T-helper 1 cell treated with Interleukin-12 subunit alpha and Interleukin-12 subunit beta and Interleukin-4 antibody, amounts not matched to agents 30 μg/mL and 1 μg/mL, for 36 hours (primary cell): Measurements from ENCODE around the gene SHOX.
A peak's percentile ranks its signal among the peaks of the same experiment; 100 is the strongest.
"Not testable (repeated sequence)": the region's sequence is repeated elsewhere in the genome, so short reads cannot be mapped to it uniquely, and the experiment has no call there.

ENCODE experiments used
- H3K27ac Mint-ChIP-seq: one replicate; pipeline ENCODE4 v1.8.0; 2021; ENCODE audit warnings: mild to moderate bottlenecking, mixed read lengths
- H3K27me3 Mint-ChIP-seq: one replicate; pipeline ENCODE4 v1.8.0; 2021; ENCODE audit warnings: low read depth, mixed read lengths
- H3K36me3 Mint-ChIP-seq: one replicate; pipeline ENCODE4 v1.8.0; 2021; ENCODE audit warnings: low read depth, mixed read lengths
- H3K4me1 Mint-ChIP-seq: one replicate; pipeline ENCODE4 v1.8.0; 2021; ENCODE audit warnings: low read depth, mixed read lengths
- H3K4me3 Mint-ChIP-seq: one replicate; pipeline ENCODE4 v1.8.0; 2021; ENCODE audit warnings: mild to moderate bottlenecking, moderate library complexity, mixed read lengths
- H3K9me3 Mint-ChIP-seq: one replicate; pipeline ENCODE4 v1.8.0; 2021; ENCODE audit warnings: mixed read lengths

Gene SHOX

DNA sequence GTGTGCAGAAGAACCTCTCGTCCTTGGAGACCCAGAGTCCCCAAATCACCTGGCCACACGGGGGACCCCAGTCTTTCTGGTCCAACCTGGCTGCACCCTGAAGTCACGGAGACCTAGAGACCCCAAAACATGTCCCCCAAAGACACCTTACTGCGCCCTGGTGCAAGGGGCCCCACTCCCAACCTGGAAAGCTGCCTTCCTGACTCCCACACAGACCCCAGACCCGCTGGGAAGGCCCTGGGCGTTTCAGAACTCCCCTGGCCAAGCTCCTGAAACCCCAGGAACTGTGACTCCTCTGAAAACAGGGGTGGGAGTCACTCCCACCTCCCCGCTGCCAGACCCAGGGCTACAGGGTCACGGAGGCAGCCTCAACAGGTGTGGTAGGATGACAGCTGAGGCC, 12.7 kb upstream of the SHOX start:
- no peaks in the 10 kb centered on the region for H3K36me3 Mint-ChIP-seq
- no peaks in the 10 kb centered on the region for H3K4me1 Mint-ChIP-seq
- H3K9me3 Mint-ChIP-seq: peaks cover 19% of the 10 kb centered on the region
- H3K27me3 Mint-ChIP-seq: peaks cover 30% of the 10 kb centered on the region
- H3K4me3 Mint-ChIP-seq: no peak overlapping the region
- H3K27ac Mint-ChIP-seq: peak overlapping the region; percentile 68

DNA sequence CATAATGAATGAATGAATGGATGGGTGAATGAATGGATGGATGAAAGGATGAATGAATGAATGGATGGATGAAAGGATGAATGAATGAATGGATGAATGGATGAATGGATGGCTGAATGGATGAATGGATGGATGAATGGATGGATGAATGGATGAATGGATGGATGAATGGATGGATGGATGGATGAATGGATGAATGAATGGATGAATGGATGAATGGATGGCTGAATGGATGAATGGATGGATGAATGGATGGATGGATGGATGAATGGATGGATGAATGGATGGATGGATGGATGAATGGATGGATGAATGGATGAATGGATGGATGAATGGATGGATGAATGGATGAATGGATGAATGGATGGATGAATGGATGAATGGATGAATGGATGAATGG, 12.3 kb upstream of the SHOX start:
- not testable (repeated sequence) for H3K36me3 Mint-ChIP-seq, H3K4me1 Mint-ChIP-seq, H3K4me3 Mint-ChIP-seq
- H3K27ac Mint-ChIP-seq: peak overlapping the region; percentile 68
- H3K27me3 Mint-ChIP-seq: peaks cover 34% of the 10 kb centered on the region
- peaks cover 14% of the 10 kb centered on the region for H3K9me3 Mint-ChIP-seq

DNA sequence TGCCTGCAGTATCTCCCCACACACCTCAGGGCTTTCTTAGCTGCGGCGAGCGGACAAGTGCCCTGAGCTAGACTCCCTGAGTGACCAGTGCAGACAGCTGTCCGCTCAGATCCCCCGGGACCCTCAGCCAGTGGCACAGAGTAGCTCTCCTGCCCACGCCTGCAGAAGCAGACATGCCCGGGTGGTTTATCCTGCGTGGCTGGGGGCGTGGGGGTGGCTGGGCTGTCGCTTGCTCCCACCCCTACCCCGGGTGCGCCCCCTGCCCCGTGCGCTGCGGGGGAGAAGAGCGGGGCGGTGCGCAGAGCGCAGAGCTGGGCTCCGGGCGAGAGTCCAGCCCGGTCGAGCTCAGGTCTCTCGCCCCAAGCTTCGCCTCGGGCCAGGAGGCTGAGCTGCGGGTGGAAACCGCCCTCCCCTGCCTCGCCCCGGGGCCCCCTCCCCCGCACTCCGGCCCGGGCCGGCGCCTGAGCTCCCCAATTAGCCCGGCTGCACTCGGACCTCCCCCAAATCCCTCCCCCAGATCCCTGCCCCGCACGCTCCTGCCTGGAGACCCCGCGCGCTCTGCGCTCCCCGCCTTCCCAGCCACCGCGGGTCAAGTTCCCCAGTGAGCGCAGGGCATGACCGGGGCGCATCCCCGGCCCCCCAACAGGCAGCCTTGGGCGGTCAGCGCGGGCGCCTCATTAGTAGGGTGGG, 11.7 kb upstream of the SHOX start:
- Mint-ChIP-seq H3K27ac (no peak overlapping the region), H3K27me3 (peaks cover 37% of the 10 kb centered on the region)

DNA sequence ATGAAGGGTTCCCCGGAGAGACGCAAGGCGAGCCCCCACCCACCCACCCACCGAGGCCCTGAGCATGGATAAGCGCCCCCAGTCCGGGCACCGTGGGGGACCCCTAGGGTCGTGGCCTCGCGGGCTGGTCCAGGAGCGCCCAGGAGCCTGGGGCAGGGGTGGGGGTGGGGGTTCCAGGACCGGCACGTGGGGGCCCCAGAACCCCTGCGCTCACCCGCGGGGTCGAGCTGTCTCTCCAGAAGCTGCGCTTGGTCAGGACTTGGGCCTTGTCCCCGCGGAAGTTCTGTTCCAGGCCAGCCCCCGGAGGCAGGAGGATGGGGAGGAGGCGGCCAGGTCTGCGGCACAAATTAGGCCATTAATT, 11.2 kb upstream of the SHOX start:
- Mint-ChIP-seq H3K4me3 (no peak overlapping the region), H3K9me3 (peaks cover 8% of the 10 kb centered on the region), H3K4me1 (peaks cover 4% of the 10 kb centered on the region), H3K27ac (no peak overlapping the region), H3K27me3 (peaks cover 40% of the 10 kb centered on the region), H3K36me3 (no peaks in the 10 kb centered on the region)

More for the DNA sequence above, 11.7 kb upstream of the SHOX start:
- Mint-ChIP-seq H3K4me3 (no peak overlapping the region), H3K4me1 (peaks cover 4% of the 10 kb centered on the region), H3K9me3 (peaks cover 13% of the 10 kb centered on the region), H3K36me3 (no peaks in the 10 kb centered on the region)

DNA sequence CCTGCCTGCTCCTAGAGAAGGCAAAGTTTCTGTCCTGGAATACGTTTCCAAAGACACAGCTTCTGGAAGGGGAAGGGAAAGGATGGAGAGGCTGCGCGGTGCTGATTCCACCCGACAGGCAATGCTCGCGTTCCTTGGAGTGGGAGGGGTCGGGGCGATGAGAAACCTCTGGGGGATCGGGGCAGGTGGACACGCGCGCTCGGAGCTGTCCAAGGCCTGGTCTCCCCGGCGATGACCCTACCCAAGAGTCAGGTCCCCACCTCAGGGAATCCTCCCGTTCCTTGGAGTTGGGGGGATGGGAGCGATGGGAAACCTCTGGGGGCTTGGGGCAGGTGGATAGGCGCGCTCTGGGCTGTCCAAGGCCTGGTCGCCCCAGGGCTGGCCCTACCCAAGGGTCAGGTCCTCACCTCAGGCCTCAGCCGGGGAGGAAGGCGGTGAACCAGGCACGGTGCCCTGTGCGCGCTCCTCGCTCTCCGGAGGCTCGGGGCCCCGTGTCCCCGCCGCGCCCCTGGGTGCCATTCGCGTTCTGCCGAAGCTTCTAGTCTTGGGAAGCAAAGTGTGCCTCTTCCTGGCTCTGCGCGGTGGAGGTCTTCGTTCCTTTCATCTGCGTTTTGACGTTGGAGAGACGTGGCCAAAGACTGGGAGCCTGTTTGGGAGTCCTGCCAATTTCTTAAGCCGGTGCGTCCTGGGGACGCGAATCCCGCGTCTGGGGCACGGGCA, 10.6 kb upstream of the SHOX start:
- Mint-ChIP-seq H3K36me3 (no peaks in the 10 kb centered on the region), H3K27me3 (peaks cover 45% of the 10 kb centered on the region), H3K4me3 (no peak overlapping the region), H3K4me1 (peaks cover 4% of the 10 kb centered on the region), H3K9me3 (peaks cover 6% of the 10 kb centered on the region), H3K27ac (peak overlapping the region; percentile 45)

DNA sequence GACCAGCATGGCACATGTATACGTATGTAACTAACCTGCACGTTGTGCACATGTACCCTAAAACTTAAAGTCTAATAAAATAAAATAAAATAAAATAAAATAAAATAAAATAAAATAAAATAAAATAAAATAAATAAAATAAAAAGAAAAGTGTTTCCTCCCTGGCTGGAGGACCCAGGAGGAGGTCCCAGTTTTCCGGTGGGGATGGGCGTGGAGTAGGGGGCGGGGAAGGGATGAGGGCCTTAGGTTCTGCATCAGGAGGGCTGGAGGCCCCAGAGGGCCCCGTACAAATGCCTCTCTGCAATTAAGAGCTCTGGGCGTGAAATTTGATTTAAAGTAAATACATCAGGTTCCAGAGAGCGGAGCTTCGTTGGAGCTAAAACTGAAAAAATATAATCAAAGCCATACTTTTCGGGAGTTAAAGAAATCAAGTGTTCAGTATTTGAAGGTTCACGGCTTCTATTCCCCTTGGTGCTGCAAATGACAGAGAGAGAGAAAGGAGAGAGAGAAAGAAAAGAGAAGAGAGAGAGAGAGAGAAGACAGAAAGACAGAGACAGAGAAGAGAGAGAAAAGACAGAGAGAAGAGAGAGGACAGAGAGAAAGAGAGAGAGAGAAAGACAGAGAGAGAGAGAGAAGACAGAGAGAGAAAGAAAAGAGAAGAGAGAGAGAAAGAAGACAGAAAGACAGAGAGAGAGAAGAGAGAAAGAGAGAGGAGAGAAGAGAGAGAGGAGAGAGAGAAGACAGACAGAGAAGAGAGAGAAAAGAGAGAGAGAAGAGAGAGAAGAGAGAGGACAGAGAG, 8.7 kb upstream of the SHOX start:
- Mint-ChIP-seq H3K27ac (no peak overlapping the region), H3K9me3 (peaks cover 15% of the 10 kb centered on the region), H3K36me3 (no peaks in the 10 kb centered on the region), H3K27me3 (peaks cover 62% of the 10 kb centered on the region), H3K4me3 (no peak overlapping the region), H3K4me1 (peaks cover 4% of the 10 kb centered on the region)

DNA sequence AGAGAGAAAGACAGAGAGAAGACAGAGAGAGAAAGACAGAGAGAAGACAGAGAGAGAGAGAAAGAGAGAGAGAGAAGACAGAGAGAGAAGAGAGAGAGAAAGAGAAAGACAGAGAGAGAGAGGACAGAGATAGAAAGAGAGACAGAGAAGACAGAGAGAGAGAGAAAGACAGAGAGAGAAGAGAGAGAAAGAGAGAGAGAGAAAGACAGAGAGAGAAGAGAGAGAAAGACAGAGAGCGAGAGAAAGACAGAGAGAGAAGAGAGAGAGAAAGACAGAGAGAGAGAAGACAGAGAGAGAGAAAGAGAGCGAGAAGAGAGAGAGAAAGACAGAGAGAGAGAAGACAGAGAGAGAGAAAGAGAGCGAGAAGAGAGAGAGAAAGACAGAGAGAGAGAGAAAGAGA, 7.8 kb upstream of the SHOX start:
- H3K27me3 Mint-ChIP-seq: peaks cover 71% of the 10 kb centered on the region
- peaks cover 17% of the 10 kb centered on the region for H3K9me3 Mint-ChIP-seq
- not testable (repeated sequence) for H3K27ac Mint-ChIP-seq, H3K4me1 Mint-ChIP-seq, H3K4me3 Mint-ChIP-seq, H3K36me3 Mint-ChIP-seq

DNA sequence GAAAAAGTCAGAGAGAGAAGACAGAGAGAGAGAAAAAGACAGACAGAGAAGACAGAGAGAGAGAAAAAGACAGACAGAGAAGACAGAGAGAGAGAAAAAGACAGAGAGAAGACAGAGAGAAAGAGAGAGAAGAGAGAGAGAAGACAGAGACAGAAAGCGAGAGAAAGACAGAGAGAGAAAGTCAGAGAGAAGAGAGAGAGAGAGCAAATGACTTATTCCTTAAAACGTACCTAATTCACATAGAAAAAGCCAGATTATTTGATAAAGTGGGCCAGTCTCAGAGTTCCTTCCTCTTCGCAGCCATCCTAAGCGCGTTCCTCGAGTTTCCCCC, 7.4 kb upstream of the SHOX start:
- H3K36me3 Mint-ChIP-seq: peaks cover 2% of the 10 kb centered on the region
- peaks cover 73% of the 10 kb centered on the region for H3K27me3 Mint-ChIP-seq
- H3K4me1 Mint-ChIP-seq: peaks cover 6% of the 10 kb centered on the region
- no peak overlapping the region for H3K4me3 Mint-ChIP-seq
- peaks cover 14% of the 10 kb centered on the region for H3K9me3 Mint-ChIP-seq
- no peak overlapping the region for H3K27ac Mint-ChIP-seq

DNA sequence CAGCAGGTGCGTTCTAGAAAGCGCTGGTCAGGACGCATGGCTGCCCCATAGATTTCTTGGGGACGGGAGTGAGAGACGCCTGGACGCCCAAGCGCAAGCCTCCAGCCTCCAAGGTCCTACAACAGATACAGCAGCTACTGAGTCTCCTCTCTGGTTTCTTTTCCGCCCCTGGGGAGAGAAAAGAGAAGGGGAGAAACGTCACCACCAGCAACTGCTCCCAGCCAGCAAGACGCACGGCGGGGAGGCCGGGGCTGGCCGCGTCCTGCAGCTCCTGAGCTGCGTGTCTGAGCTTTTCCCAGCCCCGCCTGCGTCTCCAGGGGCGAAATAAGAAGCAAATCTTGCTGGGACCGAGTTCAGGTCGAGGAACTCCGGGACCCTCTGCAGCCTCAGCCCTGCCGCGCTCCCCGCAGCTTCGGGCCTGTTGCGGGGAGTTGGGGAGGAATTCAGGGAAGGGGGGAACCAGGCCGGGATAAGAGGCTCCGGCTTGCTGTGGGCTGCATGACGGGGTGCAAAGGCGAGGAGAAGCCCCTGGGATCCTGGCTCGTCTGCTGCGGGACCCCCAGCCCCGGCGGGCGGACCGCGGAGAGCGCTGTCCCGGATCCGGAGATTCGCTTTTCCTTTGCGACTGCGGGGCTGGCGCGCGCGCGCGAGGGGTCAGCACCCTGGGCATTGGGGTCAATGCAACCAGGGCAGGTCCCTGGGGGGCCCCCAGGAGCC, 6.8 kb upstream of the SHOX start:
- peaks cover 2% of the 10 kb centered on the region for H3K36me3 Mint-ChIP-seq
- no peak overlapping the region for H3K4me3 Mint-ChIP-seq
- peaks cover 11% of the 10 kb centered on the region for H3K9me3 Mint-ChIP-seq
- peaks cover 73% of the 10 kb centered on the region for H3K27me3 Mint-ChIP-seq
- H3K4me1 Mint-ChIP-seq: peaks cover 6% of the 10 kb centered on the region
- H3K27ac Mint-ChIP-seq: no peak overlapping the region

DNA sequence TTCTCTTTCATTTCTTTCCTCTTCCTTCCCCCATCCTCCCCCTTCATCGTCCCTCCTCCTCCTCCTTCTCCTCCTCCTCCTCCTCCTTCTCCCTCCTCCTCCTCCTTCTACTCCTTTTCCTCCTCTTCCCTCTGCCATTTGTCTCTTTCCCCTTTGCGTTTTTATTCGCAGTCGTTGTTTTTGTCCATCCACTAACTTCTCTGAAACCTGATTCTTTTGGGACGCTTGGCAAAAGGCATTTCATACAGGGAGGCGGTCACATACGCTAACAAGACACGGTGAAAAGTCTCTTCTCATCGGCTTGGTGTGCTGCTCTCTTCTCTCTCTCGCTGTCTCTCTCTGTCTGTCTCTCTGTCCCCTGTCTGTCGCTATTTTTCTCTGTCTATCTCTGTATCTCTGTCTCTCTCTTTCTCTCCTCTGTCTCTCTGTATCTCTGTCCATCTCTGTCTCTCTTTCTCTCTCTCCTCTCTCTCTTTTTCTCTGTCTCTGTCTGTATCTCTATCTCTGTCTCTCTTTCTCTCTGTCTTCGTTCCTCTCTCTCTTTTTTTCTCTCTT, 5.4 kb upstream of the SHOX start:
- no peak overlapping the region for H3K4me3 Mint-ChIP-seq
- peaks cover 6% of the 10 kb centered on the region for H3K4me1 Mint-ChIP-seq
- H3K36me3 Mint-ChIP-seq: peaks cover 7% of the 10 kb centered on the region
- H3K27ac Mint-ChIP-seq: no peak overlapping the region
- H3K9me3 Mint-ChIP-seq: peaks cover 11% of the 10 kb centered on the region
- H3K27me3 Mint-ChIP-seq: peaks cover 84% of the 10 kb centered on the region

DNA sequence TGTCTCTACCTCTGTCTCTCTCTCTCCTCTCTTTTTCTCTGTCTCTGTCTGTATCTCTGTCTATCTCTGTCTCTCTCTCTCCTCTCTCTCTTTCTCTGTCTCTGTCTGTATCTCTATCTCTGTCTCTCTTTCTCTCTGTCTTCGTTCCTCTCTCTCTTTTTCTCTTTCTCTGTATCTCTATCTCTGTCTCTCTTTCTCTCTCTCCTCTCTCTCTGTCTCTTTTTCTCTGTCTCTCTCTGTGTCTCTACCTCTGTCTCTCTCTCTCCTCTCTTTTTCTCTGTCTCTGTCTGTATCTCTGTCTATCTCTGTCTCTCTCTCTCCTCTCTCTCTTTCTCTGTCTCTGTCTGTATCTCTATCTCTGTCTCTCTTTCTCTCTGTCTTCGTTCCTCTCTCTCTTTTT, 4.5 kb upstream of the SHOX start:
- Mint-ChIP-seq H3K27me3 (peaks cover 82% of the 10 kb centered on the region), H3K9me3 (peaks cover 11% of the 10 kb centered on the region)
- H3K27ac Mint-ChIP-seq, H3K4me3 Mint-ChIP-seq, H3K36me3 Mint-ChIP-seq, H3K4me1 Mint-ChIP-seq: not testable (repeated sequence)

DNA sequence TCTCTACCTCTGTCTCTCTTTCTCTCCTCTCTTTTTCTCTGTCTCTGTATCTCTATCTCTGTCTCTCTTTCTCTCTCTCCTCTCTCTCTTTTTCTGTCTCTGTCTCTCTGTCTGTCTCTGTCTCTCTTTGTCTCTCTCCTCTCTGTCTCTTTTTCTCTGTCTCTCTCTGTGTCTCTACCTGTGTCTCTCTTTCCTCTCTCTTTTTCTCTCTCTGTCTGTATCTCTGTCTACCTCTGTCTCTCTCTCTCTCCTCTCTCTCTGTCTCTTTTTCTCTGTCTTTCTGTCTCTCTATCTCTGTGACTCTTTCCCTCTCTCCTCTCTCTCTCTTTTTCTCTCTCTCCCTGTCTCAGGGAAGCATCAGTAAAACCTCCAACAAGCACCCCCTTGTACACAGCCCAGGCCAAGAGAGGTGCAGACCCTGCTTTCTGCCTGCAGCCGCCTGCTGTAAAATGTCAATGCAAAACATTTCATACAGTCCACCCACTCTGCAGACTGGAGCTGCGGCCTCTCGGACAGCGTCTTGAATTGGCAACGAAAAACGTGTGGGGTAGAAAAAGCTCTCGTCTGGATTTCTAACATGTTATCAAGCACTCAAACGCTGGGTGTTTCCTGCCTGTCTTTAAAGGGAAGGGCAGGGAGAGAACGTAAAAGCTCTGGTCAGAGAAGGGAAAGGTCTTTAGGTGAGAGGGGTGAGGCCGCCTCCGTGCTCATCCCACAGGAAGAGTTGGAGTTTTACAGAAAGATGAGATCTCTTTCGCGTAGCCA, 3.7 kb upstream of the SHOX start:
- Mint-ChIP-seq H3K4me1 (peaks cover 6% of the 10 kb centered on the region), H3K9me3 (peaks cover 11% of the 10 kb centered on the region), H3K4me3 (no peak overlapping the region), H3K27me3 (peaks cover 84% of the 10 kb centered on the region), H3K36me3 (peaks cover 7% of the 10 kb centered on the region), H3K27ac (peak overlapping the region; percentile 15)

DNA sequence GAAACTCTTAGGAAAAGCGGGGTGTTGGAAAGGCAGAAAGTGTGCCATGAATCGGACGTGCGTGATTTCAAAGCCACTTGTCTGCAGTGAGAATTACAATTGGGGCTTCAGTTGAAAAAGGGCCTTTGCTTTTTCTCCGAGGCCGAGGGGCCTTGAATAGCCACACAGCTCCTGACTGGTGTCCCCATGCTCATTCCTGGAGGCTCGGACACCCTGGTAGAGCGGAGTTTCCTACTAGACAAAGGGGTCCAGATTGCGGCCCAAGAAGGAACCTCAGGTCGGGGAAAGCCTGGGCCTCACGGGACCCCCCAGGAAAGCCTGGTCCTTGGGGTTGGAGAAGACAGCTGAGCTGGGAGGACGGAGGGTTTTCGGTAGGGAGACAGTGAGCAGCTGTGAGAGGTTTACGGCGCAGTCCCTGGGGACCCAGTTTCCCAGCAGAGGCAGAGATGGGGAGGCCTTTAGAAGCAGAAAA, 3.0 kb upstream of the SHOX start:
- Mint-ChIP-seq H3K27me3 (peaks cover 80% of the 10 kb centered on the region), H3K4me1 (peaks cover 6% of the 10 kb centered on the region)

More for the DNA sequence above, 3.0 kb upstream of the SHOX start:
- Mint-ChIP-seq H3K36me3 (peaks cover 7% of the 10 kb centered on the region), H3K9me3 (peaks cover 11% of the 10 kb centered on the region), H3K4me3 (no peak overlapping the region), H3K27ac (no peak overlapping the region)
